MCF 10A (cell line): ENCODE measurements around the gene GALM. TPM values are rescaled to one million over a fixed set of nuclear protein-coding genes. Genes with fewer than 3 reads are reported as not detected.

Source experiments
- BruUV-seq: library from RNA; stranded (reverse); fragments of 400-500 nt; replicated peaks from 2 replicates; lab custom pipeline; 2021; lab: Mats Ljungman, UMichigan
- CTCF ChIA-PET: fragments of 300-600 bp; sonication (Branson Sonifier 250); formaldehyde crosslinking; extraction: SDS; loops from one replicate; lab custom pipeline; 2021; ENCODE audit warnings: antibody characterized with exemption, inconsistent platforms; lab: Yijun Ruan, JAX
- POLR2A ChIA-PET: fragments of 300-600, 350-650 bp; sonication (Branson Sonifier 250); formaldehyde crosslinking; extraction: SDS; loops from one replicate; lab custom pipeline; 2020; ENCODE audit warnings: antibody characterized with exemption, inconsistent platforms; lab: Yijun Ruan, JAX
- DNase-seq: peaks from one replicate; pipeline ENCODE4 v3.0.0-alpha.2; 2018; ENCODE audit not compliant: unreplicated experiment
- H3K27ac Mint-ChIP-seq: one replicate; pipeline ENCODE4 v1.8.0; 2022; ENCODE audit warnings: mild to moderate bottlenecking, low read depth, mixed read lengths; ENCODE audit not compliant: unreplicated experiment
- H3K27me3 Mint-ChIP-seq: one replicate; pipeline ENCODE4 v1.8.0; 2022; ENCODE audit warnings: mixed read lengths; ENCODE audit not compliant: insufficient read depth, unreplicated experiment
- H3K36me3 Mint-ChIP-seq: one replicate; pipeline ENCODE4 v1.8.0; 2022; ENCODE audit warnings: mild to moderate bottlenecking, moderate library complexity, mixed read lengths; ENCODE audit not compliant: insufficient read depth, unreplicated experiment
- H3K4me1 Mint-ChIP-seq: one replicate; pipeline ENCODE4 v1.8.0; 2022; ENCODE audit warnings: mixed read lengths; ENCODE audit not compliant: insufficient read depth, unreplicated experiment
- H3K4me3 Mint-ChIP-seq: one replicate; pipeline ENCODE4 v1.8.0; 2022; ENCODE audit warnings: mild to moderate bottlenecking, moderate library complexity, mixed read lengths; ENCODE audit not compliant: unreplicated experiment
- H3K9me3 Mint-ChIP-seq: one replicate; pipeline ENCODE4 v1.8.0; 2022; ENCODE audit warnings: mixed read lengths; ENCODE audit not compliant: unreplicated experiment
- CTCF ChIP-seq: fragments of 200-600 bp; IDR thresholded peaks from one replicate; pipeline ENCODE4 v1.8.0; 2022; ENCODE audit warnings: antibody characterized with exemption, mild to moderate bottlenecking; ENCODE audit not compliant: unreplicated experiment
- intact Hi-C: fragments of 100-400 bp; cut with micrococcal nuclease; formaldehyde crosslinking; loops from 2 replicates; pipeline ENCODE4 v1.14.1; 2022
- total RNA-seq: library from RNA; stranded (reverse); gene quantifications from 2 replicates; pipeline ENCODE4 v1.2.3, GENCODE V29; 2022

GALM gene
- total RNA-seq, 1 experiment from 2014 or later, result not detected

GRCh38 chr2:38748943-38749804 is 83.3 kb downstream of the GALM start:
- Mint-ChIP-seq H3K4me3 (peak overlapping the region; percentile 90), H3K9me3 (no peaks in the 10 kb centered on the region), H3K27me3 (no peaks in the 10 kb centered on the region), H3K36me3 (peaks cover 73% of the 10 kb centered on the region), H3K4me1 (peaks cover 30% of the 10 kb centered on the region), H3K27ac (peak overlapping the region; percentile 97)
- ChIA-PET POLR2A (interaction anchor here (1.0 to 3.0 kb wide), 6 partner anchors 17 to 373 kb away, joined by 3 to 88 read pairs (median 7); partner anchors contain the start of gene HNRNPLL), CTCF (interaction anchor here (0.6 to 1.5 kb wide), 3 partner anchors 10 to 1937 kb away, joined by 3 to 17 read pairs (median 3); no protein-coding TSS in a partner anchor)
- no TSS peak for BruUV-seq
- TF ChIP-seq CTCF, result no peak
- DNase-seq, result no peak
- intact Hi-C loops, result no loop called here

- peak overlapping the region; percentile 97 for H3K27ac Mint-ChIP-seq
- no peaks in the 10 kb centered on the region for H3K27me3 Mint-ChIP-seq
- DNase-seq, result peak; percentile 52
- peaks cover 62% of the 10 kb centered on the region for H3K36me3 Mint-ChIP-seq
- ChIA-PET CTCF (interaction anchor here (0.6 to 1.0 kb wide), 2 partner anchors 25 to 74 kb away, joined by 3 read pairs; no protein-coding TSS in a partner anchor), POLR2A (interaction anchor here (0.5 to 3.0 kb wide), 47 partner anchors 9 to 1550 kb away, joined by 3 to 88 read pairs (median 7); partner anchors contain the start of genes DHX57, GEMIN6, HNRNPLL and MORN2)
- TF ChIP-seq CTCF, result no peak
- no peaks in the 10 kb centered on the region for H3K9me3 Mint-ChIP-seq
- intact Hi-C loops, result loop anchor here (5.0 kb wide), 2 partner anchors 87 to 477 kb away; no protein-coding TSS in a partner anchor
- H3K4me3 Mint-ChIP-seq, result peak overlapping the region; percentile 90
- no TSS peak for BruUV-seq
- H3K4me1 Mint-ChIP-seq, result peaks cover 30% of the 10 kb centered on the region
These were observed 84.3 kb downstream of the GALM start for GRCh38 chr2:38750011-38750890.

GRCh38 chr2:38750891-38751595 is 85.1 kb downstream of the GALM start, which contains the start of gene SRSF7:
SRSF7 (minus strand) TSS chr2:38751361; CDS start chr2:38751256, 105 bp downstream.
- Mint-ChIP-seq H3K9me3 (no peaks in the 10 kb centered on the region), H3K4me3 (peak within 1 kb of the TSS; percentile 90), H3K27ac (peak within 1 kb of the TSS; percentile 97), H3K36me3 (peaks cover 54% of the 10 kb centered on the region), H3K4me1 (peaks cover 30% of the 10 kb centered on the region), H3K27me3 (no peaks in the 10 kb centered on the region)
- CTCF ChIA-PET, result interaction anchor here (0.6 to 1.0 kb wide), 8 partner anchors 9 to 1352 kb away, joined by 3 to 4 read pairs (median 4); no protein-coding TSS in a partner anchor
- DNase-seq, result peak; percentile 98
- POLR2A ChIA-PET, result interaction anchor here (0.5 to 3.0 kb wide), 83 partner anchors 9 to 1551 kb away, joined by 3 to 88 read pairs (median 4); partner anchors contain the start of genes ATL2, CEBPZ, DHX57 and GEMIN6
- TSS peak; percentile 54 for BruUV-seq
- intact Hi-C loops, result loop anchor here (1.0 to 5.0 kb wide), 3 partner anchors 27 to 476 kb away; partner anchors contain the start of gene GEMIN6
- TF ChIP-seq CTCF, result no peak
